Endothelial cell of umbilical vein (primary cell): ENCODE results near the gene ACSL6. TPM values are rescaled to one million over a fixed set of nuclear protein-coding genes. Genes with fewer than 3 reads are reported as not detected.

Source experiments
- BruUV-seq: library from RNA; stranded (reverse); fragments of 400-500 nt; replicated peaks from 2 replicates; lab custom pipeline; 2021; lab: Mats Ljungman, UMichigan
- CTCF ChIA-PET: fragments of 300-600, 350-600 bp; sonication (Branson Sonifier 250); formaldehyde crosslinking; loops from one replicate; lab custom pipeline; 2021; ENCODE audit warnings: antibody characterized with exemption, inconsistent platforms; lab: Charles Lee
- POLR2A ChIA-PET: fragments of 300-600, 350-600 bp; sonication (Branson Sonifier 250); formaldehyde crosslinking; loops from one replicate; lab custom pipeline; 2021; ENCODE audit warnings: antibody characterized with exemption, inconsistent platforms; lab: Charles Lee
- DNase-seq: peaks from one replicate; pipeline ENCODE4 v3.0.0-alpha.2; 2011; ENCODE audit warnings: low read depth, low spot score
- FAIRE-seq: peaks from 2 replicates; lab custom pipeline; 2011; peaks lifted over from hg19 to GRCh38; lab: Jason Lieb, UNC
- H2AFZ ChIP-seq: 2 replicates; pipeline ENCODE4 v1.6.0; 2012; ENCODE audit warnings: low read depth, low read length, control low read depth, inconsistent platforms
- H3K27ac ChIP-seq: 2 replicates; pipeline ENCODE4 v1.5.1; 2011; ENCODE audit warnings: low read depth, mild to moderate bottlenecking, control low read depth, low read length, moderate library complexity; ENCODE audit not compliant: insufficient read depth
- H3K27me3 ChIP-seq, 2 experiments: 2 replicates each; pipeline versions ENCODE4 v1.6.0 to v1.6.1; 2011; ENCODE audit warnings: low read length in 2 of 2, mixed read lengths in 1 of 2; ENCODE audit not compliant: control insufficient read depth in 2 of 2, insufficient read depth in 2 of 2
- H3K36me3 ChIP-seq, 2 experiments: 2 replicates in 1 of 2; 3 replicates in 1 of 2; pipeline ENCODE4 v1.5.1; 2011; ENCODE audit warnings: low read length in 2 of 2, mild to moderate bottlenecking in 1 of 2, moderate library complexity in 1 of 2; ENCODE audit not compliant: control insufficient read depth in 2 of 2, insufficient read depth in 2 of 2; ENCODE audit errors: extremely low read depth in 1 of 2
- H3K4me1 ChIP-seq: 3 replicates; pipeline ENCODE4 v1.5.1; 2011; ENCODE audit warnings: mild to moderate bottlenecking, low read length; ENCODE audit not compliant: control insufficient read depth, insufficient read depth; ENCODE audit errors: extremely low read depth
- H3K4me2 ChIP-seq: 2 replicates; pipeline ENCODE4 v1.6.1; 2011; ENCODE audit warnings: low read length, control low read depth, mixed read lengths; ENCODE audit not compliant: insufficient read depth
- H3K4me3 ChIP-seq, 3 experiments: fragments of 200-600 bp in 1 of 3; sonication (generic), shearing (Covaris generic) in 1 of 3; replicated peaks in 1 of 3; 2 replicates each; pipeline ENCODE4 v1.5.1; 2011 to 2016; ENCODE audit warnings: control low read depth in 3 of 3, low read length in 3 of 3, mild to moderate bottlenecking in 2 of 3, inconsistent platforms in 1 of 3, low read depth in 1 of 3, moderate library complexity in 1 of 3; ENCODE audit not compliant: insufficient read depth in 1 of 3
- H3K79me2 ChIP-seq: 2 replicates; pipeline ENCODE4 v1.6.0; 2012; ENCODE audit warnings: low read length, inconsistent platforms; ENCODE audit not compliant: control insufficient read depth, insufficient read depth
- H3K9ac ChIP-seq: replicated peaks from 2 replicates; pipeline ENCODE3; 2011; ENCODE audit warnings: low read length, control low read depth; ENCODE audit not compliant: insufficient read depth; ENCODE audit errors: extremely low read depth
- H3K9me1 ChIP-seq: replicated peaks from 3 replicates; pipeline ENCODE4 v1.6.0; 2011; ENCODE audit warnings: mild to moderate bottlenecking, low read length; ENCODE audit not compliant: control insufficient read depth, insufficient read depth; ENCODE audit errors: extremely low read depth
- H3K9me3 ChIP-seq: replicated peaks from 2 replicates; pipeline ENCODE4 v1.5.1; 2012; ENCODE audit warnings: low read length, inconsistent platforms; ENCODE audit not compliant: control insufficient read depth, insufficient read depth
- H4K20me1 ChIP-seq: replicated peaks from 2 replicates; pipeline ENCODE3; 2011; ENCODE audit warnings: mild to moderate bottlenecking, low read length; ENCODE audit not compliant: control insufficient read depth, insufficient read depth; ENCODE audit errors: extremely low read depth
- EZH2 ChIP-seq: IDR thresholded peaks from 2 replicates; pipeline ENCODE4 v1.6.1; 2012; ENCODE audit warnings: borderline replicate concordance, low read depth, mild to moderate bottlenecking, moderate library complexity, low read length, inconsistent platforms; ENCODE audit not compliant: severe bottlenecking
- FOS ChIP-seq: IDR thresholded peaks from 2 replicates; pipeline ENCODE4 v1.6.1; 2011; ENCODE audit warnings: mild to moderate bottlenecking, low read length, moderate library complexity, borderline replicate concordance; ENCODE audit not compliant: insufficient read depth
- GATA2 ChIP-seq: IDR thresholded peaks from 2 replicates; pipeline ENCODE4 v1.7.0; 2011; ENCODE audit warnings: low read depth, mild to moderate bottlenecking, moderate library complexity, mixed read lengths, low read length; ENCODE audit not compliant: insufficient read length, insufficient read depth
- JUN ChIP-seq: IDR thresholded peaks from 2 replicates; pipeline ENCODE4 v1.6.1; 2011; ENCODE audit warnings: borderline replicate concordance, low read depth; ENCODE audit not compliant: insufficient read length, insufficient read depth
- MYC ChIP-seq: IDR thresholded peaks from one replicate; pipeline ENCODE4 v1.6.1; 2011; ENCODE audit warnings: mild to moderate bottlenecking, low read depth, low read length
- POLR2A ChIP-seq: IDR thresholded peaks from 2 replicates; pipeline ENCODE4 v1.6.1; 2012; ENCODE audit warnings: low read depth, mild to moderate bottlenecking, control low read depth, low read length
- POLR2AphosphoS5 ChIP-seq: IDR thresholded peaks from 2 replicates; pipeline ENCODE4 v1.6.1; 2012; ENCODE audit warnings: low read depth, mild to moderate bottlenecking, control low read depth, low read length, moderate library complexity; ENCODE audit not compliant: insufficient read depth
- dilution Hi-C: fragments of 300-500 bp; cut with MboI; formaldehyde crosslinking; loops from one replicate; pipeline ENCODE4 v1.15.0; 2019; ENCODE audit warnings: low sequenced_read_pairs; ENCODE audit not compliant: extremely low pct_ligation_motif_present
- intact Hi-C: fragments of 100-400 bp; cut with micrococcal nuclease; formaldehyde crosslinking; loops from one replicate; pipeline ENCODE4 v1.10.0; 2022
- polyA plus RNA-seq, 4 experiments: library from polyadenylated mRNA; depleted of rRNA in 3 of 4; stranded (reverse) in 3 of 4; unstranded in 1 of 4; fragments of >200 nt; gene quantifications; 2 replicates each; pipeline versions ENCODE4 v1.2.1 to v1.2.3, GENCODE V29; 2011 to 2012; ENCODE audit warnings: missing spikeins in 1 of 4
- total RNA-seq: library from RNA; stranded (reverse); gene quantifications from 2 replicates; pipeline ENCODE4 v1.2.3, GENCODE V29; 2021
- TF ChIP-seq, protein P1 (sequence below), 2 donors: IDR thresholded peaks; 1 replicate in 1 of 2; 2 replicates in 1 of 2; pipeline ENCODE4 v1.5.1; 2011; ENCODE audit warnings: low read length in 2 of 2, mild to moderate bottlenecking in 2 of 2, moderate library complexity in 2 of 2, control low read depth in 1 of 2, inconsistent platforms in 1 of 2, low read depth in 1 of 2; ENCODE audit not compliant: insufficient read depth in 1 of 2; ENCODE audit errors: extremely low read depth in 1 of 2
- TF ChIP-seq, protein P2 (sequence below): IDR thresholded peaks from 2 replicates; pipeline ENCODE4 v1.6.1; 2011; ENCODE audit not compliant: insufficient read depth, insufficient read length

Gene ACSL6
- total and polyA plus RNA-seq, 2 donors (not counting 3 experiments of a cell fraction or from before 2014, with no cell fraction given): not detected

DNA sequence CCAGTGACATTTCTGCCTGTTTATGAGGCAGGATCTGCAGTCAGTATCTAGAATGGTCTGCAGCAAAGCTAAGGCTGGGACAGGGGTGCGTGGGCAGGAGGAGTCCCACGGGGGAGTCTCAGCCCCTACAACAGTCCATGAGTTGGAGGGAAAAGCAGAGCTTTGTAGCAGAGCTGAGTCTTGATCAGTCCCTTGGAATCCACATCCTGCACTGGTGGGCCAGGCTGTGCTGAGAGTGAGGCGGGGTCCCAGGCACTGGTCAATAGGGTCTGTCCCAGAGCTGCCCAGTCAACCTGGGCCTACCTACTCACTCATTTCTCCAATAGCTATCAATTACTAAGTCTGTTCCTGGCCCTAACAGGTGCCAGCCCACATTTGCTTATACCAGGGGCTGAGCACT is 5.9 kb downstream of the ACSL6 start:
- ChIA-PET POLR2A (no interaction called here), CTCF (interaction anchor here (1.2 to 7.6 kb wide), 4 partner anchors 9 to 583 kb away, joined by 3 to 323 read pairs (median 62); no protein-coding TSS in a partner anchor)
- dilution Hi-C loops: loop anchor here (25.0 kb wide), 1 partner anchor 418 kb away; no protein-coding TSS in a partner anchor

More for the DNA sequence above, 5.9 kb downstream of the ACSL6 start:
- Histone ChIP-seq H4K20me1 (no peaks in the 10 kb centered on the region), H2AFZ (no peak overlapping the region), H3K9ac (no peak overlapping the region), H3K4me1 (no peaks in the 10 kb centered on the region), H3K79me2 (no peaks in the 10 kb centered on the region), H3K4me3 (no peak overlapping the region), H3K9me3 (no peaks in the 10 kb centered on the region), H3K9me1 (no peaks in the 10 kb centered on the region), H3K36me3 (no peaks in the 10 kb centered on the region), H3K27ac (no peak overlapping the region), H3K27me3 (peaks cover 5 to 7% of the 10 kb centered on the region in 2 experiments), H3K4me2 (no peak overlapping the region)
- BruUV-seq: no TSS peak
- intact Hi-C loops: no loop called here
- no peak for TF ChIP-seq POLR2A
- no peak for TF ChIP-seq GATA2
- TF ChIP-seq, protein P1, sequence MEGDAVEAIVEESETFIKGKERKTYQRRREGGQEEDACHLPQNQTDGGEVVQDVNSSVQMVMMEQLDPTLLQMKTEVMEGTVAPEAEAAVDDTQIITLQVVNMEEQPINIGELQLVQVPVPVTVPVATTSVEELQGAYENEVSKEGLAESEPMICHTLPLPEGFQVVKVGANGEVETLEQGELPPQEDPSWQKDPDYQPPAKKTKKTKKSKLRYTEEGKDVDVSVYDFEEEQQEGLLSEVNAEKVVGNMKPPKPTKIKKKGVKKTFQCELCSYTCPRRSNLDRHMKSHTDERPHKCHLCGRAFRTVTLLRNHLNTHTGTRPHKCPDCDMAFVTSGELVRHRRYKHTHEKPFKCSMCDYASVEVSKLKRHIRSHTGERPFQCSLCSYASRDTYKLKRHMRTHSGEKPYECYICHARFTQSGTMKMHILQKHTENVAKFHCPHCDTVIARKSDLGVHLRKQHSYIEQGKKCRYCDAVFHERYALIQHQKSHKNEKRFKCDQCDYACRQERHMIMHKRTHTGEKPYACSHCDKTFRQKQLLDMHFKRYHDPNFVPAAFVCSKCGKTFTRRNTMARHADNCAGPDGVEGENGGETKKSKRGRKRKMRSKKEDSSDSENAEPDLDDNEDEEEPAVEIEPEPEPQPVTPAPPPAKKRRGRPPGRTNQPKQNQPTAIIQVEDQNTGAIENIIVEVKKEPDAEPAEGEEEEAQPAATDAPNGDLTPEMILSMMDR (IDR thresholded peaks at IDR 0.05; ENCODE audit: extremely low read depth in 1 of 2, insufficient read depth in 1 of 2, low read depth in 1 of 2, low read length in 2 of 2): no peak
- no peak for TF ChIP-seq JUN
- TF ChIP-seq, protein P2, sequence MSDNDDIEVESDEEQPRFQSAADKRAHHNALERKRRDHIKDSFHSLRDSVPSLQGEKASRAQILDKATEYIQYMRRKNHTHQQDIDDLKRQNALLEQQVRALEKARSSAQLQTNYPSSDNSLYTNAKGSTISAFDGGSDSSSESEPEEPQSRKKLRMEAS: no peak
- no peak for TF ChIP-seq EZH2
- TF ChIP-seq FOS: no peak
- TF ChIP-seq POLR2AphosphoS5: no peak
- TF ChIP-seq MYC: no peak
- FAIRE-seq: no peak
- DNase-seq: no peak
